ENCODE measurements around the gene PACSIN2.
"Not testable (repeated sequence)": the region's sequence is repeated elsewhere in the genome, so short reads cannot be mapped to it uniquely, and the experiment has no call there.

The PACSIN2 gene

GRCh38 chr22:43013355-43014315, 1.3 kb downstream of the PACSIN2 start:
- no peak for FAIRE-seq

GRCh38 chr22:43012390-43012789, 2.6 kb downstream of the PACSIN2 start:
- FAIRE-seq, result no peak

More at GRCh38 chr22:43013355-43014315, 1.3 kb downstream of the PACSIN2 start:
- no peak for DNase-seq (ENCODE audit: extremely low spot score, insufficient read length, low read depth)

GRCh38 chr22:43011079-43011478, 3.9 kb downstream of the PACSIN2 start:
- no peak for FAIRE-seq
- no peak for DNase-seq (ENCODE audit: extremely low spot score, insufficient read length, low read depth)

More at GRCh38 chr22:43012390-43012789, 2.6 kb downstream of the PACSIN2 start:
- no peak for DNase-seq (ENCODE audit: extremely low spot score, insufficient read length, low read depth)

DNA sequence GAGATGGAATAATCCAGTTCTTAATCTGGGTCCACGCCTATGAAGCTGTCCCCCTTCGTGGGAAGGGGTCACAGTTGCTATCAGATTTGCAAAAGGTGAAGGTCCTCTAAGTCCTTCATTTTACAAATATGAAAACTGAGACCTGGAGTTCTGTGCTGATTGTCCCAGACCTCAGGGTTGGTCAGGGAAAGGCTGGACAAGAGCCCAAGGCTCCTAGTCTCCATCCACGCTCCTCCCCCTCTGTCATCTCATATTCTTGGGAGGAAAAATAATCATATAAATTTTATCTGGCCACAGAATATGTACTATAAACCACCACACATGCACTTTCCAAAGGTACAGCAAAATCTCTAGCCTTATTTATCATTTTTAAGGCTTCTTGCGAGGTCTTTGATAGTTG, 5.5 kb downstream of the PACSIN2 start:
- no peak for FAIRE-seq
- DNase-seq (ENCODE audit: extremely low spot score, insufficient read length, low read depth), result no peak

DNA sequence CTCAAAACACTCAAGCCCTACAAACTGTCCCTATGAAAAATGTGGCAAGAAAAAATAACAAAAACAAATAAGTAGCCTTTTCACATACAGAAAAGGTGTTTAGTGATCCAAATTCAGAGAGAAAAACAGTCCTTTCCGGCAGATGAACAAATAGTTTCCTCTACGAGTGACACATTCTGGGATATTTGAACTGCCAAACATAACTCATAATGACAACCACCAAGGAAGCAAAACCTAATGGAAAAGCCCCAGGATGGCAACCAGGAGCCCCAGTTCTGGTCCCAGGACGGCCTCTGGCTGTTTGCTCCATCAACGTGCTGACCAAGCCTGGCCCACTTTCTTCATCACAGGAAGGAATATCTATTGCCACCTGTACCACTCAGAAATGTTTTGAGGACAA, 6.0 kb downstream of the PACSIN2 start:
- DNase-seq (ENCODE audit: extremely low spot score, insufficient read length, low read depth) (no peak), FAIRE-seq (no peak)

DNA sequence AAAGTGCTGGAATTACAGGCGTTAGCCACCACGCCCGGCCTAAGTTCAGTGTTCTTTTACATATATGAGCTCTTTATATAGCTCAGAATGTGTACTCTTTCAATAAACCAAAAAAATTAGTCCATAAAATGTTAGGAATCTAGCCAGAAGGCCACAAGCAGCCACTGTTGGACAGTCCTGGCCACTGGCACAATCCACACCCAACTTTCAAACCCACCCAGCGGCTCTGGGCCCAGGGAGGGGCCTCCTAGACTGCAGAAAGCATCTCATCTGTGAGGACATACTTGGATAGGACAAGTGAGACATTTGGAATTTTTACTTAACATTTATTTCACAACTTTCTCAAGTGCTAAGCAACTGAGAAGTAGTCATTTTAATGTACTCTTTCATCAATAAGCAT, 6.4 kb downstream of the PACSIN2 start:
- no peak for DNase-seq (ENCODE audit: extremely low spot score, insufficient read length, low read depth)
- FAIRE-seq, result no peak

DNA sequence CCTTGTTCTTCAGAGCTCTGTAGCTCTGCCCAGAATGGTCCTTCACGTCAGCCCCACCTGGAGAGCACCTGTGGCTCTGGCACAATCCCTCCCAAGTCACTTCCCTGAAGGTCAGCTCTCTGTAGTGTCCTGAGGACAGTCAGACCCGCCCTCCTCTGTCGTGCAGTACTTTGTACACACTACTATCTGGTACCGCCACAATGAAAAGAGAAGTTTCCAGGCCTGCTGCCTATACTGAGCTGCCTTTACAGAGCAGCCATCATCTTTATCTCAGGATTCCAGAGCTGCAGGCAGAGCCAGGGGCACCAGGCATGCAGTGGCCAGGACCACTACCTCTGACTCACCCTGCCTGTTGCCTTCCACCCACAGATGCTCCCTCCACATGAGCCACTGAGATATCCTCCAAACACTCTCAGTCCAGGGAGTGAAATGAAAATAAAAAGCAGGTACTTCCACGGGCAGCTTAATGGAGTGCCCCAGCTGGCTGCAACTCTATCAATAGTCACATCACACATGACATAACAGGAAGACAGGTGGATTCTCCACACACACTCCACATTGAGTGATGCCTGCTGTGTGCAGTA, 7.3 kb downstream of the PACSIN2 start:
- FAIRE-seq, result no peak
- no peak for DNase-seq (ENCODE audit: extremely low spot score, insufficient read length, low read depth)

- FAIRE-seq (no peak), DNase-seq (ENCODE audit: extremely low spot score, insufficient read length, low read depth) (no peak)
These were observed 8.2 kb downstream of the PACSIN2 start for GRCh38 chr22:43006753-43007152.

DNA sequence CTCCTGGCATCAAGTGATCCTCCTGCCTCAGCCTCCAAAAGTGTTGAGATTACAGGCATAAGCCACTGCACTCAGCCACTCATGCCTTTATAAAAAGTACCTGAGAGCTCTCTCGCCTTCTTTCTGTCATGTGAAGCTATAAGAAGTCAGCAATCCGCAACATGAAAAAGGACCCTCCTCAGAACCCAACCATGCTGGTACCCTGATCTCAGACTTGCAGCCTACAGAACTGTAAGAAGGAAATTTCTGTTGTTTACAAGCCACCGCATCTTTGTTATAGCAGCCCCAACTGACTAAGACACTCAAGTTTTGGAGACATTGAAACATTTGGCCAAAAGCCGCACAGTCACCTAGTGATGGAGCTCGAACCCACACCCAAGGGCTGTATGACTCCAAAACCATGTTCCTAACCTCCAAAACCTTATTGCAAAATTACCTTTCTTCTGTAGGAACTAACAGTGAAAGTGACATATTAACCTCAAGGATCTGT, 8.9 kb downstream of the PACSIN2 start:
- FAIRE-seq (no peak), DNase-seq (ENCODE audit: extremely low spot score, insufficient read length, low read depth) (no peak)

DNA sequence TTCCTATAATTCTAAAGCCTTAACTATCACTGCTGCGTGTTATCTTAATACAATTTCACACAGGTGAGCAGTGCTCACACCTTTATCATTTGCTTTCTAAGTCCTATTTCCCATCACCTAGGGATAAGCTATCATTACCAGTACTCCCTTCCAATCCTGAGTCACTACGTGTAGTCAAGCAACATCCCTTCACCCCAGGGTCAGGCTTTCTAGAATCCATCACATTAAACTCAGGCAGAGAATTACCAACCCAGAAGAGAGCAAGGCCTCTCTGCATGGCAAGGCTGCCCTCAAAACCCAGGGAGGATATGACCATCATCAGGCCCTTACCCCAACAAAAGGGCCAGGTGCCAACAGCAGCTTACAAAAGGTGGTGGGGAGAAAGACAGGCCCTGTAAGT, 9.8 kb downstream of the PACSIN2 start:
- FAIRE-seq (no peak), DNase-seq (ENCODE audit: extremely low spot score, insufficient read length, low read depth) (no peak)

DNA sequence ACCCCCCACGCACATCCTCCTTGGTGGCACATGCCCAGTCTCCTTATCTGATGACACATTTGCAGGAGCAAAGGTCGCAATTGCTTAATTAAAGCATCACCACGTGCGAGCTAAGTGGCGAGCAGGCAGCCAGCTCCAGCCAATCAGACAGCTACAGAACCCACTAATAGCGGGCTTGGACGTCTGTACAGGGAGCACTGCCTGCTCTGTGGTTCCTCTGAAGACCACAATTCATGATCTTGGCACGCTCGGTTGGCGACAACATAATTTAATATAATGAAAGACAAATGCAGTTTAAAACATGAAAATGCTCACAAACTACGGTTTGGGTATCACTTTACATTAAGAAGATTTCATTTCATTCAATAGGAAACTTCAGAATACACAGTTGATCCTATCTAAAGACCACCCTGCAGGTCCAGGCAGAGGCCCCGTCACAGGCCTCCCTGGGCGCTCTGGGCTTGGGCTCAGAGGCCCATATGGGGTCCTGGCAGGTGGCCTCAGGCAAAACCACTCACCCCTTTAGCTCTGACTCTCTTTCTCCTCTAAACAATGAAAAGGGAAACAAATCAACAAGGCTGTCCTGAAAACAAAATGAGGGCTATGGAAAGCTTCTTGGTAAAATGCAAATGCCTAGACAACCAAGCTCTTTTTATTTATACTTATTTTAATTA, 10.4 kb downstream of the PACSIN2 start:
- FAIRE-seq (no peak), DNase-seq (ENCODE audit: extremely low spot score, insufficient read length, low read depth) (no peak)

DNA sequence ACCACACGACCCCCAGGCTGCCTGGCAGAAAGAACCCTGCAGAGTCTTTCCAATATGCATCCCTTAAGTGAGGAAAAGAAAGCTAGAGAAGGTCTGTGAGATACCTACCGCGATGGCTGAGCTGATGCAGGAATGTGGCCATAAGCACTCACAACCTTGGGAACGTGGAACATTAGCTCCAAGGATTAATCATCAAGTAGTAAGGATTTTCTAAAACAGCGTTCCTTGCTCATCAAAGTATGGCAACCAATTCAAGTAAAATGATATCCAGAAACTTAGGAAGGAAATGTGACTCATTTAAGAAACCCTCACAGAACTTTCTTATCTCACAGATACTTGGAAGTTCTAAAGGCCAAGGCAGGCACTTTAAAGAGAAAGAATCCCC, 12.8 kb downstream of the PACSIN2 start:
- peak; percentile 59 for FAIRE-seq
- no peak for DNase-seq (ENCODE audit: extremely low spot score, insufficient read length, low read depth)

DNA sequence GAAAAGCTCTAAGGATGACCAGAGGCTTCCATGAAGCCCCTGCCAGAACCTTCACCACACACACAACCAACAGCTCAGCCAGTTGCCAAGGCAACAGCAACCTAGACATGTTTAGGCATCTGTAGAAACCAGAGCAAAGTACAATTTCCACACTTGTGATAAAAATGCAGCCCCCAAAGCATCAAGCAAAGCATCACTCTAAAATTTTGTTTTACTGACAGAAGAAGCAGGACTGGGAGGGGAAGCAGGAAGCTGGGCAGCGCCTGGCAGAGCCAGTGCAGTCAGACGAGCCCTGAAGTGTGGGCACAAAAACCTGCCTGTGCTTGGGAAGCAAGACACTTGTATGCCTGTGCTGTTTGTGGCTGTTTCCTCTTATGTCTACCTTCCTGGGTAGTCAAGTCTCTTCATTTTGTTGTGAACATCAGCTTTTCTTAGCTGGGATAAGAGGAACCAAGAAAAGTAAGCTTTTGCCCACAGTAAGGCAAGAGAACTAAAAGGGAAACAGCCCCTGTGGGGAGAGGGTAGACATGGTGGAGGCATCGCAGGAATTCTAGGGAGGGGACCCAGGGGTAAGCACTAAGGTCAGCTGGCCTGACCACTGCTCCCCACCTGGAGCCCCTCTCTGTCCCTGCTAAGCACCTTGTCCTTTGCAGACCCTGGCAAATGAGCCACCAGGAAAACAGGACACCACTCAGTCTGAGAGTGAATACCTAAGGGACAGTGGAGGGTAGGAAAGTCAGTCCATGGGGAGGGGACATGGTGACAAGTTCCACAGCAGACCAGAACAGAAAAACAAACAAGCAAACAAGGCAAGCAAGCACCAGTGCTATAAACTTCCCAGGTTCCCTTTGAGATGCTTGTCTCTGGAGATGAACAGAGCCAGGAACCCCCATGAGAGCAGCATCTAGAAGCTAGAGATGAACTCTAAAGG, 13.4 kb downstream of the PACSIN2 start:
- FAIRE-seq, result peak; percentile 81
- no peak for DNase-seq (ENCODE audit: extremely low spot score, insufficient read length, low read depth)

GRCh38 chr22:43000441-43001175, 14.3 kb downstream of the PACSIN2 start:
- DNase-seq (ENCODE audit: extremely low spot score, insufficient read length, low read depth), result no peak
- peak; percentile 53 for FAIRE-seq

DNA sequence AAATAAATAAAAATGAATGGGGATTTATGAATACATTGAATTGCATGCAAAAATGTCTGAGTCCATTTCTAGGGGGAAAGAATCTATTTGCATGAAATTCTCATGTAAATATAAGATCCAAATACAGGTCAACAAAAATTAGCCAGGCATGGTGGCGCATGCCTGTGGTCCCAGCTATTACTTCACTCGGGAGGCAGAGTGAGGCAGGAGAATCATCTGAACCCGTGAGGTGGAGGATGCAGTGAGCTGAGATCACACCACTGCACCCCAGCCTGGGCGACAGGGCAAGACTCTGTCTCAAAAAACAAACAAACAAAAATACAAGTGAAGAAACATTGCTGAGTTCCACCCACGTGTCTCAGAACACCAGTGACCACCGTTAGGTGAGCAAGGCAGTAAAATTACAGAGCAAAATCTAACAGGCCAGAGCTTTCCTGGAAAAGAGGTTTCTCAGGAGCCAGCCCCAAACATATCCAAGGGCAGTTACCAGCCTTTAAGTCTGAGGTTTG, 17.3 kb downstream of the PACSIN2 start:
- DNase-seq (ENCODE audit: extremely low spot score, insufficient read length, low read depth) (no peak), FAIRE-seq (peak; percentile 52)

DNA sequence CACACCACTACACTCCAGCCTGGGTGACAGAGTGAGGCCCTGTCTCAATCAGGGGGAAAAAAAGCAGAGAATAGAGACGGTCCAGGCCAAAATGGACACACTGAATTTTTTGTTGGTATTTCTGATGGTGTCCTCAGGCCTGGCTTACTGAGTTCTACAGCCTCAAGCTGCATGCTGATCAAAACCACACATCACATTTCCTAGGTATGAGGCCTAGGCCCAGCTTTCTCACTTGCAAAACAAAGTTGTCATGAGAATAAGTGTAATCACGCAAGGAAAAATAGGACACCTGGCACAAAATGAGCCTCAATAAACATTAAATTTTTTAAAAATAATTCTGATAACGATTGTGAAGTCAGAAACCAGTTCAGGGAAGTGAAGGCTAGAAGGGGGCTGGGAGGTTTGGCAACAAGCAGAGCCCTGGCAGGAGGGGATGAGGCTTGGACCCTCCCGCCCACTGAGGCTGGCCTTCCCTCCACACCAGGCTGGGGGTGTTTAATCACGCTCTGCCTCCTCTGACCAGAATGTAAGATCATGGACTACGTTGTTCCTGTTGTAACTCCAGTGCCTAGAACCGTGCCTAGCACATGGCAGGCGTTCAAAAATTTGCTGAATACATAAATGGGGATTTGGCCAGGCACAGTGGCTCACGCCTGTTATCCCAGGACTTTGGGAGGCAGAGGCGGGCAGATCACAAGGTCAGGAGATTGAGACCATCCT, 18.1 kb downstream of the PACSIN2 start:
- FAIRE-seq, result no peak
- DNase-seq (ENCODE audit: extremely low spot score, insufficient read length, low read depth), result no peak

- FAIRE-seq, result not testable (repeated sequence)
These were observed 19.3 kb downstream of the PACSIN2 start for GRCh38 chr22:42995654-42996053.

GRCh38 chr22:42994917-42995562, 19.9 kb downstream of the PACSIN2 start:
- DNase-seq (ENCODE audit: extremely low spot score, insufficient read length, low read depth) (no peak), FAIRE-seq (peak; percentile 56)

More at GRCh38 chr22:42995654-42996053, 19.3 kb downstream of the PACSIN2 start:
- DNase-seq (ENCODE audit: extremely low spot score, insufficient read length, low read depth), result not testable (repeated sequence)
